Measurements from ENCODE around the gene FSD1.
"Not testable (repeated sequence)": the region's sequence is repeated elsewhere in the genome, so short reads cannot be mapped to it uniquely, and the experiment has no call there.

Gene FSD1

GRCh38 chr19:4345342-4346019, 41.1 kb downstream of the FSD1 start:
- no peak for TF ChIP-seq CTCF (IDR thresholded peaks at IDR 0.05; ENCODE audit: low read length, missing control alignments)
- DNase-seq (ENCODE audit: low read depth) = no peak
- H3K4me3 ChIP-seq (replicated peaks; ENCODE audit: low read depth, low read length) = no peak overlapping the region

GRCh38 chr19:4346020-4346383, 41.6 kb downstream of the FSD1 start:
- DNase-seq (ENCODE audit: low read depth) = no peak
- TF ChIP-seq CTCF (IDR thresholded peaks at IDR 0.05; ENCODE audit: low read length, missing control alignments) = no peak
- H3K4me3 ChIP-seq (replicated peaks; ENCODE audit: low read depth, low read length) = no peak overlapping the region

- no peak for DNase-seq (ENCODE audit: low read depth)
- H3K4me3 ChIP-seq (replicated peaks; ENCODE audit: low read depth, low read length) = no peak overlapping the region
Observed at GRCh38 chr19:4347521-4347920, 43.1 kb downstream of the FSD1 start.

GRCh38 chr19:4349225-4349624, 44.8 kb downstream of the FSD1 start:
- not testable (repeated sequence) for DNase-seq (ENCODE audit: low read depth); H3K4me3 ChIP-seq (replicated peaks; ENCODE audit: low read depth, low read length)

More at GRCh38 chr19:4347521-4347920, 43.1 kb downstream of the FSD1 start:
- TF ChIP-seq CTCF (IDR thresholded peaks at IDR 0.05; ENCODE audit: low read length, missing control alignments) = no peak

- no peak for TF ChIP-seq CTCF (IDR thresholded peaks at IDR 0.05; ENCODE audit: low read length, missing control alignments)
- no peak overlapping the region for H3K4me3 ChIP-seq (replicated peaks; ENCODE audit: low read depth, low read length)
- no peak for DNase-seq (ENCODE audit: low read depth)
Observed at GRCh38 chr19:4350111-4350510, 45.7 kb downstream of the FSD1 start.

GRCh38 chr19:4350726-4351125, 46.3 kb downstream of the FSD1 start:
- H3K4me3 ChIP-seq (replicated peaks; ENCODE audit: low read depth, low read length) = no peak overlapping the region
- DNase-seq (ENCODE audit: low read depth) = no peak
- no peak for TF ChIP-seq CTCF (IDR thresholded peaks at IDR 0.05; ENCODE audit: low read length, missing control alignments)

GRCh38 chr19:4352701-4353121, 48.3 kb downstream of the FSD1 start:
- peak; percentile 69 for TF ChIP-seq CTCF (IDR thresholded peaks at IDR 0.05; ENCODE audit: low read length, missing control alignments)
- no peak overlapping the region for H3K4me3 ChIP-seq (replicated peaks; ENCODE audit: low read depth, low read length)
- DNase-seq (ENCODE audit: low read depth) = peak; percentile 82
